ENCODE results near the gene NOXRED1.

The NOXRED1 gene

GRCh38 chr14:77407158-77407557, 16.2 kb downstream of the NOXRED1 start:
- DNase-seq (ENCODE audit: low read depth in 3 of 3): no peak

GRCh38 chr14:77406718-77407117, 16.6 kb downstream of the NOXRED1 start:
- no peak for DNase-seq (ENCODE audit: low read depth in 3 of 3)

- DNase-seq (ENCODE audit: low read depth in 3 of 3): no peak
Measured at GRCh38 chr14:77406086-77406485, 17.2 kb downstream of the NOXRED1 start.

GRCh38 chr14:77403768-77404167, 19.6 kb downstream of the NOXRED1 start:
- DNase-seq (ENCODE audit: low read depth in 3 of 3): no peak

GRCh38 chr14:77400216-77400615, 23.1 kb downstream of the NOXRED1 start:
- DNase-seq (ENCODE audit: low read depth in 3 of 3): no peak

GRCh38 chr14:77390188-77390587, 33.1 kb downstream of the NOXRED1 start:
- no peak for DNase-seq (ENCODE audit: low read depth in 3 of 3)

- DNase-seq (ENCODE audit: low read depth in 3 of 3): no peak
Measured at GRCh38 chr14:77378701-77379100, 44.6 kb downstream of the NOXRED1 start.

- DNase-seq (ENCODE audit: low read depth in 3 of 3): no peak
Measured at GRCh38 chr14:77377502-77377844, 45.9 kb downstream of the NOXRED1 start.

GRCh38 chr14:77376771-77377501, 46.4 kb downstream of the NOXRED1 start, which contains the start of the genes SAMD15 and TMED8:
SAMD15 (plus strand) TSS chr14:77377379; CDS start chr14:77377419, 40 bp downstream.
TMED8 (minus strand) TSS chr14:77377094; CDS start chr14:77377053, 41 bp downstream.
- peak; percentile 61 to 74 (median 68) for DNase-seq (ENCODE audit: low read depth in 3 of 3)

GRCh38 chr14:77375973-77376770, 47.2 kb downstream of the NOXRED1 start:
- DNase-seq (ENCODE audit: low read depth in 3 of 3): peak in 2 of 3 donors; percentile 2 to 26

GRCh38 chr14:77375164-77375950, 48.0 kb downstream of the NOXRED1 start:
- DNase-seq (ENCODE audit: low read depth in 3 of 3): no peak

- DNase-seq (ENCODE audit: low read depth in 3 of 3): no peak
Measured at GRCh38 chr14:77372304-77372841, 51.0 kb downstream of the NOXRED1 start.

GRCh38 chr14:77369285-77369684, 54.0 kb downstream of the NOXRED1 start:
- DNase-seq (ENCODE audit: low read depth in 3 of 3): no peak

- DNase-seq (ENCODE audit: low read depth in 3 of 3): no peak
Measured at GRCh38 chr14:77364146-77364545, 59.2 kb downstream of the NOXRED1 start.

- DNase-seq (ENCODE audit: low read depth in 3 of 3): no peak
Measured at GRCh38 chr14:77359626-77360025, 63.7 kb downstream of the NOXRED1 start.

- DNase-seq (ENCODE audit: low read depth in 3 of 3): no peak
Measured at GRCh38 chr14:77356899-77357298, 66.4 kb downstream of the NOXRED1 start.

GRCh38 chr14:77355811-77356210, 67.5 kb downstream of the NOXRED1 start:
- no peak for DNase-seq (ENCODE audit: low read depth in 3 of 3)

GRCh38 chr14:77353469-77354141, 69.7 kb downstream of the NOXRED1 start:
- no peak for DNase-seq (ENCODE audit: low read depth in 3 of 3)

GRCh38 chr14:77347751-77348150, 75.6 kb downstream of the NOXRED1 start:
- DNase-seq (ENCODE audit: low read depth in 3 of 3): no peak

GRCh38 chr14:77346495-77346894, 76.8 kb downstream of the NOXRED1 start:
- DNase-seq (ENCODE audit: low read depth in 3 of 3): no peak

GRCh38 chr14:77344377-77344996, 78.8 kb downstream of the NOXRED1 start:
- DNase-seq (ENCODE audit: low read depth in 3 of 3): no peak
